ENCODE results near the gene GJD3.
"Not testable (repeated sequence)": the region's sequence is repeated elsewhere in the genome, so short reads cannot be mapped to it uniquely, and the experiment has no call there.

Gene GJD3

GRCh38 chr17:40364121-40364861 is at the start of gene GJD3:
GJD3 (minus strand) TSS chr17:40364737; CDS start chr17:40363815, 922 bp downstream.
- DNase-seq = no peak

GRCh38 chr17:40414312-40414711 is 49.8 kb upstream of the GJD3 start:
- not testable (repeated sequence) for DNase-seq

GRCh38 chr17:40412880-40413279 is 48.3 kb upstream of the GJD3 start:
- DNase-seq = no peak

GRCh38 chr17:40411821-40412220 is 47.3 kb upstream of the GJD3 start:
- DNase-seq = no peak

GRCh38 chr17:40410082-40410481 is 45.5 kb upstream of the GJD3 start:
- DNase-seq = no peak

GRCh38 chr17:40409540-40409939 is 45.0 kb upstream of the GJD3 start:
- DNase-seq = not testable (repeated sequence)

- no peak for DNase-seq
Measured at GRCh38 chr17:40407460-40407859, 42.9 kb upstream of the GJD3 start.

- no peak for DNase-seq
Measured at GRCh38 chr17:40404003-40404402, 39.5 kb upstream of the GJD3 start.

- no peak for DNase-seq
Measured at GRCh38 chr17:40402668-40403067, 38.1 kb upstream of the GJD3 start.

GRCh38 chr17:40399185-40399584 is 34.6 kb upstream of the GJD3 start:
- DNase-seq = no peak

GRCh38 chr17:40386555-40386954 is 22.0 kb upstream of the GJD3 start:
- not testable (repeated sequence) for DNase-seq

GRCh38 chr17:40382251-40382650 is 17.7 kb upstream of the GJD3 start:
- DNase-seq = no peak

- no peak for DNase-seq
Measured at GRCh38 chr17:40378966-40379365, 14.4 kb upstream of the GJD3 start.

- DNase-seq = no peak
Measured at GRCh38 chr17:40377832-40378231, 13.3 kb upstream of the GJD3 start.

GRCh38 chr17:40376541-40376940 is 12.0 kb upstream of the GJD3 start:
- not testable (repeated sequence) for DNase-seq

- not testable (repeated sequence) for DNase-seq
Measured at GRCh38 chr17:40375786-40376185, 11.2 kb upstream of the GJD3 start.

GRCh38 chr17:40374821-40375498 is 10.4 kb upstream of the GJD3 start:
- DNase-seq = no peak

- no peak for DNase-seq
Measured at GRCh38 chr17:40373999-40374398, 9.5 kb upstream of the GJD3 start.

GRCh38 chr17:40373324-40373723 is 8.8 kb upstream of the GJD3 start:
- no peak for DNase-seq

- DNase-seq = not testable (repeated sequence)
Measured at GRCh38 chr17:40372644-40373043, 8.1 kb upstream of the GJD3 start.

- no peak for DNase-seq
Measured at GRCh38 chr17:40372031-40372430, 7.5 kb upstream of the GJD3 start.

- DNase-seq = no peak
Measured at GRCh38 chr17:40371261-40371929, 6.9 kb upstream of the GJD3 start.

GRCh38 chr17:40369923-40370322 is 5.4 kb upstream of the GJD3 start:
- DNase-seq = no peak

- DNase-seq = not testable (repeated sequence)
Measured at GRCh38 chr17:40367728-40368127, 3.2 kb upstream of the GJD3 start.
